Cardiac fibroblast (primary cell): Measurements from ENCODE around the gene CCT2.

ENCODE experiments used
- DNase-seq, 2 donors: peaks; one replicate each; pipeline versions ENCODE4 v3.0.0 to v3.0.0-alpha.2; 2010; ENCODE audit warnings: low read depth in 2 of 2
- H3K4me3 ChIP-seq, 2 donors: replicated peaks in 1 of 2; 1 replicate in 1 of 2; 2 replicates in 1 of 2; pipeline ENCODE4 v1.5.1; 2011; ENCODE audit warnings: low read depth in 2 of 2, low read length in 2 of 2, mild to moderate bottlenecking in 2 of 2, moderate library complexity in 1 of 2
- CTCF ChIP-seq: IDR thresholded peaks from one replicate; pipeline ENCODE4 v1.5.1; 2011; ENCODE audit warnings: low read depth, mild to moderate bottlenecking, low read length, inconsistent platforms

The CCT2 gene

GRCh38 chr12:69580074-69580473 lies 5.2 kb upstream of the CCT2 start:
- H3K4me3 ChIP-seq: no peak overlapping the region
- DNase-seq: no peak
- TF ChIP-seq CTCF: no peak

- peak; percentile 14 for TF ChIP-seq CTCF
- peak in 1 of 2 donors; percentile 10 for DNase-seq
- H3K4me3 ChIP-seq: no peak overlapping the region
These were observed 2.1 kb upstream of the CCT2 start for GRCh38 chr12:69583203-69583602.

- TF ChIP-seq CTCF: no peak
- DNase-seq: no peak
These were observed 3.3 kb downstream of the CCT2 start for GRCh38 chr12:69588527-69588926.

GRCh38 chr12:69589082-69589481 lies 3.8 kb downstream of the CCT2 start:
- no peak overlapping the region for H3K4me3 ChIP-seq
- DNase-seq: no peak
- TF ChIP-seq CTCF: no peak

More at GRCh38 chr12:69588527-69588926, 3.3 kb downstream of the CCT2 start:
- H3K4me3 ChIP-seq: no peak overlapping the region

- no peak for DNase-seq
- no peak overlapping the region for H3K4me3 ChIP-seq
- no peak for TF ChIP-seq CTCF
These were observed 10.4 kb downstream of the CCT2 start for GRCh38 chr12:69595689-69596088.

GRCh38 chr12:69598174-69598753 lies 13.0 kb downstream of the CCT2 start:
- no peak for TF ChIP-seq CTCF
- no peak for DNase-seq
- H3K4me3 ChIP-seq: no peak overlapping the region

- TF ChIP-seq CTCF: no peak
- no peak overlapping the region for H3K4me3 ChIP-seq
- DNase-seq: no peak
These were observed 15.5 kb downstream of the CCT2 start for GRCh38 chr12:69600804-69601203.
